Measurements from ENCODE around the gene DNAH14. TPM values are rescaled to one million over a fixed set of nuclear protein-coding genes. Genes with fewer than 3 reads are reported as not detected.

Gene DNAH14
- total RNA-seq, 2 donors from 2014 or later, result 36.6 to 41.6 TPM

DNA sequence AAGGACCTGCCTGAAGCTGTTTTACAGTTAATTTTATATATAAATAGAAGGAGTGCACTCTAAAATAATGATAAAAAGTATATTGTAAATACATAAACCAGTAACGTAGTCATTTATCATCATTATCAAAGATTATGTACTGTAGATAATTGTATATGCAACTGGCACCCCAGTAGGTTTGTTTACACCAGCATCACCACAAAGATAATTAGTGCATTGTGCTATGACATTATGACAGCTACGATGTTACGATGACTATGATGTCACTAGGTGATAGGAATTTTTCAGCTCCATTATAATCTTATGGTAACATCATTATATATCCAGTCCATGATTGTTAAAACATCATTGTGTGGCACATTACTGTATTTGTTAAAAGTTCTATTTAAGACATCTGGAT is 313.1 kb downstream of the DNAH14 start:
- H3K4me1 Mint-ChIP-seq, result no peaks in the 10 kb centered on the region
- no peaks in the 10 kb centered on the region for H3K36me3 ChIP-seq (ENCODE audit: control insufficient read depth, insufficient read depth, low read length)
- H3K27ac ChIP-seq (ENCODE audit: low read depth, low read length), result no peak overlapping the region
- 93% methylated on average over 3 of the region's 3 CpGs; no CpG with 5 or more reads in 1 of the 2 experiments for WGBS, 2 experiments (ENCODE audit: insufficient coverage in 1 of 2, insufficient read length in 1 of 2)
- TF ChIP-seq, protein P1, sequence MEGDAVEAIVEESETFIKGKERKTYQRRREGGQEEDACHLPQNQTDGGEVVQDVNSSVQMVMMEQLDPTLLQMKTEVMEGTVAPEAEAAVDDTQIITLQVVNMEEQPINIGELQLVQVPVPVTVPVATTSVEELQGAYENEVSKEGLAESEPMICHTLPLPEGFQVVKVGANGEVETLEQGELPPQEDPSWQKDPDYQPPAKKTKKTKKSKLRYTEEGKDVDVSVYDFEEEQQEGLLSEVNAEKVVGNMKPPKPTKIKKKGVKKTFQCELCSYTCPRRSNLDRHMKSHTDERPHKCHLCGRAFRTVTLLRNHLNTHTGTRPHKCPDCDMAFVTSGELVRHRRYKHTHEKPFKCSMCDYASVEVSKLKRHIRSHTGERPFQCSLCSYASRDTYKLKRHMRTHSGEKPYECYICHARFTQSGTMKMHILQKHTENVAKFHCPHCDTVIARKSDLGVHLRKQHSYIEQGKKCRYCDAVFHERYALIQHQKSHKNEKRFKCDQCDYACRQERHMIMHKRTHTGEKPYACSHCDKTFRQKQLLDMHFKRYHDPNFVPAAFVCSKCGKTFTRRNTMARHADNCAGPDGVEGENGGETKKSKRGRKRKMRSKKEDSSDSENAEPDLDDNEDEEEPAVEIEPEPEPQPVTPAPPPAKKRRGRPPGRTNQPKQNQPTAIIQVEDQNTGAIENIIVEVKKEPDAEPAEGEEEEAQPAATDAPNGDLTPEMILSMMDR (conservative IDR thresholded peaks at IDR 0.05), result no peak
- H3K4me3 Mint-ChIP-seq, result no peak overlapping the region
- H3K27me3 Mint-ChIP-seq (ENCODE audit: insufficient read depth), result peaks cover 24% of the 10 kb centered on the region
- no peaks in the 10 kb centered on the region for H3K36me3 Mint-ChIP-seq (ENCODE audit: low read depth)
- no peaks in the 10 kb centered on the region for H3K9me3 ChIP-seq (ENCODE audit: control insufficient read depth, low read length)
- H3K4me1 ChIP-seq (ENCODE audit: control insufficient read depth, insufficient read depth, low read length), result no peaks in the 10 kb centered on the region
- H3K27me3 ChIP-seq (ENCODE audit: control insufficient read depth, insufficient read depth, low read length, poor library complexity, severe bottlenecking), result no peaks in the 10 kb centered on the region
- peaks cover 22% of the 10 kb centered on the region for H3K9me3 Mint-ChIP-seq
- no peak overlapping the region for H3K9ac ChIP-seq (ENCODE audit: extremely low read depth, low read length, poor library complexity, severe bottlenecking)
- DNase-seq, result no peak
- H3K27ac Mint-ChIP-seq, result no peak overlapping the region
- H3K4me3 ChIP-seq (ENCODE audit: low read length), result no peak overlapping the region

DNA sequence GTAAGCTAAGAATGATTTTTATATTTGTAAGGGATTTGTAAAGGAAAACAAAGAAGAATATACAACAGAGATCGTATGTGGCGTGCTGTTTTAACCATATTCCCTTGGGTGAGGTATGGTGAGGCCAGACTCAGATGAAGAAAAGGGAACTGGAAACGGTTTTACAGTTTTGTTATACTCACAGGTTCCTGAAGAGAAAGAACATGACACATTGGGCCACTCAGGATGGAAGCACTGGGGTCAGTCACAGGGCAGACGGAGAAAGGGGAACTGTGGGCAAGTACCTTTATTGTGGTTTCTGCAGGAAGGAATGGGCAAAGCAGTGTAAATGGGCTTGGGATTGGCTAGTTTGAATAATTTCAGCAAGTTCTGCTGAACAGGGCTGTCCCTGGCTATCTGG is 321.0 kb downstream of the DNAH14 start:
- WGBS, 2 experiments (ENCODE audit: insufficient coverage in 1 of 2, insufficient read length in 1 of 2), result 92 to 95% methylated on average over 4 of the region's 4 CpGs
- no peak overlapping the region for H3K27ac Mint-ChIP-seq
- Histone ChIP-seq H3K27me3 (ENCODE audit: control insufficient read depth, insufficient read depth, low read length, poor library complexity, severe bottlenecking) (peaks cover 5% of the 10 kb centered on the region), H3K9me3 (ENCODE audit: control insufficient read depth, low read length) (no peaks in the 10 kb centered on the region), H3K4me1 (ENCODE audit: control insufficient read depth, insufficient read depth, low read length) (no peaks in the 10 kb centered on the region), H3K36me3 (ENCODE audit: control insufficient read depth, insufficient read depth, low read length) (no peaks in the 10 kb centered on the region), H3K4me3 (ENCODE audit: low read length) (no peak overlapping the region), H3K27ac (ENCODE audit: low read depth, low read length) (no peak overlapping the region), H3K9ac (ENCODE audit: extremely low read depth, low read length, poor library complexity, severe bottlenecking) (no peak overlapping the region)
- no peaks in the 10 kb centered on the region for H3K36me3 Mint-ChIP-seq (ENCODE audit: low read depth)
- TF ChIP-seq, protein P1 (conservative IDR thresholded peaks at IDR 0.05), result no peak
- peaks cover 15% of the 10 kb centered on the region for H3K27me3 Mint-ChIP-seq (ENCODE audit: insufficient read depth)
- no peak overlapping the region for H3K4me3 Mint-ChIP-seq
- H3K4me1 Mint-ChIP-seq, result no peaks in the 10 kb centered on the region
- DNase-seq, result no peak
- peaks cover 9% of the 10 kb centered on the region for H3K9me3 Mint-ChIP-seq

DNA sequence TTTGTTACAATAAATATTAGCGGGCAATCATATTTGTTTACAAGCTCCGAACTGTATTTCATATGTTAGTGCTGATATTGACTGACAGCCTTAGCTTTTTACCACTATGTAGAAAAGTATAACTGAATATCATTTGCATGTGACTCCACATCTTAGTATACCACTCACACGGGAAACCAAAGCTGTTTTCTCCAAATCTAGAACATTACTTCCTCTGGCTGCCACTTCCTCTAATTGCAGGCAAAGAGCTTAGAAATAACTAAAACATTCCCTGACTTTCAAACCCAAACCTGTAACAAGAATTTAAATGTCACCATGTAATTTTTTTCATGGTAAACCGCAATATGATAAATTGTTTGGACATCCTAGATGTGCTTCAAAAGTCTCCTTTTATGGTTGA is 323.7 kb downstream of the DNAH14 start:
- H3K27me3 ChIP-seq (ENCODE audit: control insufficient read depth, insufficient read depth, low read length, poor library complexity, severe bottlenecking), result peaks cover 5% of the 10 kb centered on the region
- no peak overlapping the region for H3K27ac ChIP-seq (ENCODE audit: low read depth, low read length)
- no peak for DNase-seq
- H3K4me3 Mint-ChIP-seq, result no peak overlapping the region
- H3K27me3 Mint-ChIP-seq (ENCODE audit: insufficient read depth), result peaks cover 11% of the 10 kb centered on the region
- H3K4me1 Mint-ChIP-seq, result no peaks in the 10 kb centered on the region
- H3K27ac Mint-ChIP-seq, result no peak overlapping the region
- TF ChIP-seq, protein P1 (conservative IDR thresholded peaks at IDR 0.05), result peak; percentile 46
- no peaks in the 10 kb centered on the region for H3K36me3 ChIP-seq (ENCODE audit: control insufficient read depth, insufficient read depth, low read length)
- H3K9me3 Mint-ChIP-seq, result peaks cover 2% of the 10 kb centered on the region
- no peaks in the 10 kb centered on the region for H3K9me3 ChIP-seq (ENCODE audit: control insufficient read depth, low read length)
- no peak overlapping the region for H3K9ac ChIP-seq (ENCODE audit: extremely low read depth, low read length, poor library complexity, severe bottlenecking)
- no peak overlapping the region for H3K4me3 ChIP-seq (ENCODE audit: low read length)
- no peaks in the 10 kb centered on the region for H3K4me1 ChIP-seq (ENCODE audit: control insufficient read depth, insufficient read depth, low read length)
- 83 to 100% methylated on average over 1 to 4 of the region's 4 CpGs for WGBS, 2 experiments (ENCODE audit: insufficient coverage in 1 of 2, insufficient read length in 1 of 2)
- no peaks in the 10 kb centered on the region for H3K36me3 Mint-ChIP-seq (ENCODE audit: low read depth)
